Neural cell (in vitro differentiated cells): ENCODE data around the gene KCTD17. TPM values are rescaled to one million over a fixed set of nuclear protein-coding genes. Genes with fewer than 3 reads are reported as not detected.

ENCODE experiments used
- H2AFZ ChIP-seq: fragments of 200-600, 300-800 bp; sonication (generic), shearing (Covaris generic); 2 replicates; pipeline ENCODE4 v1.6.0; 2014; ENCODE audit warnings: low read depth, mild to moderate bottlenecking, antibody characterized with exemption, low read length, moderate library complexity
- H3F3A ChIP-seq: fragments of 200-600 bp; shearing (Covaris generic); 2 replicates; pipeline ENCODE4 v1.6.1; 2016; ENCODE audit warnings: mild to moderate bottlenecking, moderate library complexity, mixed read lengths, antibody characterized with exemption, low read length; ENCODE audit not compliant: insufficient read depth, poor library complexity, severe bottlenecking
- H3K27ac ChIP-seq: fragments of 200-600, 300-800 bp; sonication (generic), shearing (Covaris generic); 2 replicates; pipeline ENCODE4 v1.5.1; 2014; ENCODE audit warnings: mild to moderate bottlenecking, low read length, moderate library complexity
- H3K27me3 ChIP-seq: fragments of 300-800, 200-600 bp; sonication (generic), shearing (Covaris generic); 2 replicates; pipeline ENCODE4 v1.6.0; 2014; ENCODE audit warnings: mild to moderate bottlenecking, low read depth, low read length, moderate library complexity; ENCODE audit not compliant: insufficient read depth
- H3K36me3 ChIP-seq: fragments of 300-800, 200-600 bp; sonication (generic), shearing (Covaris generic); 2 replicates; pipeline ENCODE4 v1.5.1; 2014; ENCODE audit warnings: mild to moderate bottlenecking, antibody characterized with exemption, low read length, moderate library complexity; ENCODE audit not compliant: insufficient read depth
- H3K4me2 ChIP-seq: fragments of 300-800, 200-600 bp; sonication (generic), shearing (Covaris generic); 2 replicates; pipeline ENCODE4 v1.6.0; 2014; ENCODE audit warnings: mild to moderate bottlenecking, low read length
- H3K4me3 ChIP-seq: fragments of 300-800, 200-600 bp; sonication (generic), shearing (Covaris generic); 2 replicates; pipeline ENCODE4 v1.5.1; 2014; ENCODE audit warnings: mild to moderate bottlenecking, low read length, moderate library complexity
- H3K79me2 ChIP-seq: fragments of 200-600 bp; shearing (Covaris generic); replicated peaks from 2 replicates; pipeline ENCODE4 v1.6.0; 2014; ENCODE audit warnings: mild to moderate bottlenecking, low read length, moderate library complexity; ENCODE audit not compliant: insufficient read depth
- H3K9ac ChIP-seq: fragments of 300-800, 200-600 bp; sonication (generic), shearing (Covaris generic); 2 replicates; pipeline ENCODE4 v1.6.1; 2016; ENCODE audit warnings: mild to moderate bottlenecking, low read length, mixed read lengths
- H3K9me2 ChIP-seq: fragments of 200-600 bp; shearing (Covaris generic); 2 replicates; pipeline ENCODE4 v1.6.1; 2016; ENCODE audit warnings: mild to moderate bottlenecking, low read length, mixed read lengths; ENCODE audit not compliant: insufficient read depth
- H3K9me3 ChIP-seq: fragments of 200-600, 300-800 bp; sonication (generic), shearing (Covaris generic); 2 replicates; pipeline ENCODE4 v1.6.1; 2016; ENCODE audit warnings: mild to moderate bottlenecking, mixed run types, low read length, moderate library complexity, mixed read lengths
- H4K20me1 ChIP-seq: fragments of 200-600 bp; shearing (Covaris generic); 2 replicates; pipeline ENCODE4 v1.6.1; 2016; ENCODE audit warnings: mild to moderate bottlenecking, mixed run types; ENCODE audit not compliant: insufficient read depth
- EP300 ChIP-seq: fragments of 450-650 bp; conservative IDR thresholded peaks from 2 replicates; pipeline ENCODE4 v1.6.1; 2014; ENCODE audit warnings: antibody characterized with exemption, mild to moderate bottlenecking, moderate library complexity; ENCODE audit not compliant: poor library complexity, severe bottlenecking
- EZH2 ChIP-seq: fragments of 200-600, 300-800 bp; shearing (Covaris generic), sonication (generic); IDR thresholded peaks from 2 replicates; pipeline ENCODE4 v1.6.1; 2014; ENCODE audit warnings: antibody characterized with exemption, low read length, borderline replicate concordance, mild to moderate bottlenecking; ENCODE audit not compliant: insufficient read depth, poor library complexity, severe bottlenecking
- MXI1 ChIP-seq: fragments of 450-650 bp; conservative IDR thresholded peaks from 2 replicates; pipeline ENCODE4 v1.6.1; 2014; ENCODE audit warnings: antibody characterized with exemption, mild to moderate bottlenecking; ENCODE audit not compliant: poor library complexity, severe bottlenecking
- POLR2AphosphoS5 ChIP-seq: IDR thresholded peaks from 2 replicates; pipeline ENCODE4 v1.6.1; 2012
- RAD21 ChIP-seq: fragments of 450-650 bp; conservative IDR thresholded peaks from 2 replicates; pipeline ENCODE4 v1.6.1; 2014; ENCODE audit warnings: antibody characterized with exemption, mild to moderate bottlenecking, moderate library complexity
- SMC3 ChIP-seq: fragments of 450-650 bp; conservative IDR thresholded peaks from 2 replicates; pipeline ENCODE4 v1.6.1; 2014; ENCODE audit warnings: antibody characterized with exemption, mild to moderate bottlenecking, moderate library complexity; ENCODE audit not compliant: poor library complexity
- TAF1 ChIP-seq: IDR thresholded peaks from 2 replicates; pipeline ENCODE4 v1.6.1; 2012; ENCODE audit warnings: low read depth
- polyA plus RNA-seq: library from polyadenylated mRNA; depleted of rRNA; stranded (reverse); fragments of >200 nt; gene quantifications from 2 replicates; pipeline ENCODE4 v1.2.3, GENCODE V29; 2014
- TF ChIP-seq, protein P1 (sequence below): IDR thresholded peaks from 2 replicates; pipeline ENCODE4 v1.6.1; 2012; ENCODE audit warnings: borderline replicate concordance
- TF ChIP-seq, protein P2 (sequence below): fragments of 450-650 bp; IDR thresholded peaks from 2 replicates; pipeline ENCODE4 v1.5.1; 2014; ENCODE audit warnings: antibody characterized with exemption, mild to moderate bottlenecking, moderate library complexity; ENCODE audit not compliant: poor library complexity, severe bottlenecking

KCTD17 gene
- polyA plus RNA-seq, 1 donor from 2014 or later: 96.3 TPM

DNA sequence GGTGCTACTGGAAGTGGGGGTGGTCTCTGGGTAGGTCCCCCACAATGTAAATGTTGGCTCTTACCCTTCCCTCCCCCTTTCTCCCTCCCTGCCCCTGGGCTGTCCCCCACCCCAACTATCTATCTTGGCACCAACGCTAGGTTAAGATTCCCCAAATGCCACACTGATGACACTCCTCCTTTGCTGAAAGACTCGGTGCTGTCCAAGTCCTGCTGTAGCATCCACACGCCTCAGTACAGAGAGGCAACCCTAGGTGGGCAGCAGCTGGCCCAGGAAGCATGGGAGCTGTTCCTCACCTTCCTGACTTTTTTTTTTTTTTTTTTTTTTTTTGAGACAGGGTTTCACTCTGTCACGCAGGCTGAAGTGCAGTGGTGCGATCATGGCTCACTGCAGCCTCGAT, 3.4 kb upstream of the KCTD17 start:
- Histone ChIP-seq H4K20me1 (no peaks in the 10 kb centered on the region), H3K9me3 (no peaks in the 10 kb centered on the region), H3K9me2 (no peaks in the 10 kb centered on the region), H3K27ac (no peak overlapping the region), H3K9ac (no peak overlapping the region), H3K36me3 (no peaks in the 10 kb centered on the region), H3F3A (no peaks in the 10 kb centered on the region), H3K79me2 (no peaks in the 10 kb centered on the region), H3K27me3 (no peaks in the 10 kb centered on the region), H3K4me2 (no peak overlapping the region), H2AFZ (no peak overlapping the region), H3K4me3 (no peak overlapping the region)
- no peak for TF ChIP-seq POLR2AphosphoS5
- no peak for TF ChIP-seq TAF1

- H3K9me2 ChIP-seq: no peaks in the 10 kb centered on the region
- TF ChIP-seq POLR2AphosphoS5 (no peak), MXI1 (no peak), RAD21 (no peak), TAF1 (no peak), EP300 (no peak), EZH2 (no peak), SMC3 (no peak)
- TF ChIP-seq, protein P1, sequence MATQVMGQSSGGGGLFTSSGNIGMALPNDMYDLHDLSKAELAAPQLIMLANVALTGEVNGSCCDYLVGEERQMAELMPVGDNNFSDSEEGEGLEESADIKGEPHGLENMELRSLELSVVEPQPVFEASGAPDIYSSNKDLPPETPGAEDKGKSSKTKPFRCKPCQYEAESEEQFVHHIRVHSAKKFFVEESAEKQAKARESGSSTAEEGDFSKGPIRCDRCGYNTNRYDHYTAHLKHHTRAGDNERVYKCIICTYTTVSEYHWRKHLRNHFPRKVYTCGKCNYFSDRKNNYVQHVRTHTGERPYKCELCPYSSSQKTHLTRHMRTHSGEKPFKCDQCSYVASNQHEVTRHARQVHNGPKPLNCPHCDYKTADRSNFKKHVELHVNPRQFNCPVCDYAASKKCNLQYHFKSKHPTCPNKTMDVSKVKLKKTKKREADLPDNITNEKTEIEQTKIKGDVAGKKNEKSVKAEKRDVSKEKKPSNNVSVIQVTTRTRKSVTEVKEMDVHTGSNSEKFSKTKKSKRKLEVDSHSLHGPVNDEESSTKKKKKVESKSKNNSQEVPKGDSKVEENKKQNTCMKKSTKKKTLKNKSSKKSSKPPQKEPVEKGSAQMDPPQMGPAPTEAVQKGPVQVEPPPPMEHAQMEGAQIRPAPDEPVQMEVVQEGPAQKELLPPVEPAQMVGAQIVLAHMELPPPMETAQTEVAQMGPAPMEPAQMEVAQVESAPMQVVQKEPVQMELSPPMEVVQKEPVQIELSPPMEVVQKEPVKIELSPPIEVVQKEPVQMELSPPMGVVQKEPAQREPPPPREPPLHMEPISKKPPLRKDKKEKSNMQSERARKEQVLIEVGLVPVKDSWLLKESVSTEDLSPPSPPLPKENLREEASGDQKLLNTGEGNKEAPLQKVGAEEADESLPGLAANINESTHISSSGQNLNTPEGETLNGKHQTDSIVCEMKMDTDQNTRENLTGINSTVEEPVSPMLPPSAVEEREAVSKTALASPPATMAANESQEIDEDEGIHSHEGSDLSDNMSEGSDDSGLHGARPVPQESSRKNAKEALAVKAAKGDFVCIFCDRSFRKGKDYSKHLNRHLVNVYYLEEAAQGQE: no peak
- TF ChIP-seq, protein P2, sequence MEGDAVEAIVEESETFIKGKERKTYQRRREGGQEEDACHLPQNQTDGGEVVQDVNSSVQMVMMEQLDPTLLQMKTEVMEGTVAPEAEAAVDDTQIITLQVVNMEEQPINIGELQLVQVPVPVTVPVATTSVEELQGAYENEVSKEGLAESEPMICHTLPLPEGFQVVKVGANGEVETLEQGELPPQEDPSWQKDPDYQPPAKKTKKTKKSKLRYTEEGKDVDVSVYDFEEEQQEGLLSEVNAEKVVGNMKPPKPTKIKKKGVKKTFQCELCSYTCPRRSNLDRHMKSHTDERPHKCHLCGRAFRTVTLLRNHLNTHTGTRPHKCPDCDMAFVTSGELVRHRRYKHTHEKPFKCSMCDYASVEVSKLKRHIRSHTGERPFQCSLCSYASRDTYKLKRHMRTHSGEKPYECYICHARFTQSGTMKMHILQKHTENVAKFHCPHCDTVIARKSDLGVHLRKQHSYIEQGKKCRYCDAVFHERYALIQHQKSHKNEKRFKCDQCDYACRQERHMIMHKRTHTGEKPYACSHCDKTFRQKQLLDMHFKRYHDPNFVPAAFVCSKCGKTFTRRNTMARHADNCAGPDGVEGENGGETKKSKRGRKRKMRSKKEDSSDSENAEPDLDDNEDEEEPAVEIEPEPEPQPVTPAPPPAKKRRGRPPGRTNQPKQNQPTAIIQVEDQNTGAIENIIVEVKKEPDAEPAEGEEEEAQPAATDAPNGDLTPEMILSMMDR: no peak
- H2AFZ ChIP-seq: no peak overlapping the region
- H4K20me1 ChIP-seq: no peaks in the 10 kb centered on the region
- no peaks in the 10 kb centered on the region for H3K79me2 ChIP-seq
- no peaks in the 10 kb centered on the region for H3F3A ChIP-seq
- no peak overlapping the region for H3K27ac ChIP-seq
- no peak overlapping the region for H3K4me3 ChIP-seq
- no peaks in the 10 kb centered on the region for H3K36me3 ChIP-seq
- no peaks in the 10 kb centered on the region for H3K27me3 ChIP-seq
- H3K4me2 ChIP-seq: no peak overlapping the region
- H3K9ac ChIP-seq: no peak overlapping the region
- no peaks in the 10 kb centered on the region for H3K9me3 ChIP-seq
Observed at GRCh38 chr22:37049224-37049623, 2.3 kb upstream of the KCTD17 start.

- H3K9me2 ChIP-seq: no peaks in the 10 kb centered on the region
- H2AFZ ChIP-seq: no peak overlapping the region
- no peaks in the 10 kb centered on the region for H3K27me3 ChIP-seq
- no peaks in the 10 kb centered on the region for H4K20me1 ChIP-seq
- no peak overlapping the region for H3K9ac ChIP-seq
- H3K9me3 ChIP-seq: no peaks in the 10 kb centered on the region
- no peaks in the 10 kb centered on the region for H3F3A ChIP-seq
- no peak for TF ChIP-seq RAD21
- TF ChIP-seq EP300: no peak
- no peak for TF ChIP-seq POLR2AphosphoS5
- TF ChIP-seq MXI1: no peak
- no peak for TF ChIP-seq EZH2
- TF ChIP-seq, protein P1: no peak
- TF ChIP-seq SMC3: no peak
- TF ChIP-seq TAF1: no peak
- H3K79me2 ChIP-seq: no peaks in the 10 kb centered on the region
- H3K27ac ChIP-seq: no peak overlapping the region
- no peaks in the 10 kb centered on the region for H3K36me3 ChIP-seq
- H3K4me3 ChIP-seq: peak overlapping the region; percentile 83
- H3K4me2 ChIP-seq: no peak overlapping the region
Observed at GRCh38 chr22:37050913-37051312, 629 bp upstream of the KCTD17 start.
